Activated CD8-positive, alpha-beta memory T cell treated with anti-CD3 and anti-CD28 coated beads for 24 hours (primary cell): Measurements from ENCODE around the gene EPB41L2.
"Not testable (repeated sequence)": the region's sequence is repeated elsewhere in the genome, so short reads cannot be mapped to it uniquely, and the experiment has no call there.

Experiments used
- DNase-seq: peaks from one replicate; pipeline ENCODE4 v3.0.0-alpha.2; 2020

Gene EPB41L2

GRCh38 chr6:130935978-130936377 lies 127.1 kb downstream of the EPB41L2 start:
- no peak for DNase-seq

- DNase-seq = no peak
Observed at GRCh38 chr6:130934848-130935585, 128.0 kb downstream of the EPB41L2 start.

- no peak for DNase-seq
Observed at GRCh38 chr6:130933712-130934200, 129.3 kb downstream of the EPB41L2 start.

- DNase-seq = no peak
Observed at GRCh38 chr6:130932921-130933320, 130.1 kb downstream of the EPB41L2 start.

- DNase-seq = no peak
Observed at GRCh38 chr6:130932438-130932837, 130.6 kb downstream of the EPB41L2 start.

- no peak for DNase-seq
Observed at GRCh38 chr6:130931683-130932082, 131.4 kb downstream of the EPB41L2 start.

GRCh38 chr6:130929036-130929678 lies 133.9 kb downstream of the EPB41L2 start:
- DNase-seq = no peak

- DNase-seq = no peak
Observed at GRCh38 chr6:130928158-130928912, 134.7 kb downstream of the EPB41L2 start.

GRCh38 chr6:130927305-130927704 lies 135.7 kb downstream of the EPB41L2 start:
- DNase-seq = no peak

GRCh38 chr6:130923350-130923749 lies 139.7 kb downstream of the EPB41L2 start:
- DNase-seq = no peak

- DNase-seq = no peak
Observed at GRCh38 chr6:130922922-130923321, 140.1 kb downstream of the EPB41L2 start.

GRCh38 chr6:130920969-130921368 lies 142.1 kb downstream of the EPB41L2 start:
- DNase-seq = no peak

- DNase-seq = no peak
Observed at GRCh38 chr6:130918171-130918570, 144.9 kb downstream of the EPB41L2 start.

GRCh38 chr6:130915606-130916005 lies 147.4 kb downstream of the EPB41L2 start:
- not testable (repeated sequence) for DNase-seq

- no peak for DNase-seq
Observed at GRCh38 chr6:130913120-130913519, 149.9 kb downstream of the EPB41L2 start.

- no peak for DNase-seq
Observed at GRCh38 chr6:130912434-130912833, 150.6 kb downstream of the EPB41L2 start.

- no peak for DNase-seq
Observed at GRCh38 chr6:130908958-130909357, 154.1 kb downstream of the EPB41L2 start.

GRCh38 chr6:130908188-130908587 lies 154.9 kb downstream of the EPB41L2 start:
- DNase-seq = no peak

GRCh38 chr6:130907687-130908086 lies 155.4 kb downstream of the EPB41L2 start:
- no peak for DNase-seq

GRCh38 chr6:130906736-130907381 lies 156.2 kb downstream of the EPB41L2 start:
- DNase-seq = no peak

GRCh38 chr6:130903602-130904001 lies 159.4 kb downstream of the EPB41L2 start:
- no peak for DNase-seq

GRCh38 chr6:130903007-130903406 lies 160.0 kb downstream of the EPB41L2 start:
- DNase-seq = no peak

- DNase-seq = no peak
Observed at GRCh38 chr6:130900913-130901312, 162.1 kb downstream of the EPB41L2 start.
